ENCODE measurements around the gene TRMT1. TPM values are rescaled to one million over a fixed set of nuclear protein-coding genes. Genes with fewer than 3 reads are reported as not detected.

The TRMT1 gene
- total RNA-seq, 4 donors from 2014 or later, result 31.7 to 47.9 (median 45.0) TPM

- ATAC-seq (peak; percentile 0 to 2), DNase-seq (no peak)
- in situ Hi-C loops (cut with MboI; ENCODE audit: low sequenced_read_pairs in 4 of 4) (no loop called here), intact Hi-C loops (cut with DNase I; ENCODE audit: low total_unique reads) (loop anchor here (5.0 kb wide), 5 partner anchors 55 to 1410 kb away; partner anchors contain the start of gene JUNB)
- no peaks in the 10 kb centered on the region for H3K36me3 ChIP-seq
- H3K9me3 ChIP-seq, result no peaks in the 10 kb centered on the region
- H3K27ac ChIP-seq, result peak overlapping the region; percentile 96 to 99 (median 98)
- peaks cover 32 to 44% of the 10 kb centered on the region in 2 donors for H3K4me1 ChIP-seq
- peak overlapping the region; percentile 56 to 94 (median 91) for H3K4me3 ChIP-seq
- TF ChIP-seq, protein P1, sequence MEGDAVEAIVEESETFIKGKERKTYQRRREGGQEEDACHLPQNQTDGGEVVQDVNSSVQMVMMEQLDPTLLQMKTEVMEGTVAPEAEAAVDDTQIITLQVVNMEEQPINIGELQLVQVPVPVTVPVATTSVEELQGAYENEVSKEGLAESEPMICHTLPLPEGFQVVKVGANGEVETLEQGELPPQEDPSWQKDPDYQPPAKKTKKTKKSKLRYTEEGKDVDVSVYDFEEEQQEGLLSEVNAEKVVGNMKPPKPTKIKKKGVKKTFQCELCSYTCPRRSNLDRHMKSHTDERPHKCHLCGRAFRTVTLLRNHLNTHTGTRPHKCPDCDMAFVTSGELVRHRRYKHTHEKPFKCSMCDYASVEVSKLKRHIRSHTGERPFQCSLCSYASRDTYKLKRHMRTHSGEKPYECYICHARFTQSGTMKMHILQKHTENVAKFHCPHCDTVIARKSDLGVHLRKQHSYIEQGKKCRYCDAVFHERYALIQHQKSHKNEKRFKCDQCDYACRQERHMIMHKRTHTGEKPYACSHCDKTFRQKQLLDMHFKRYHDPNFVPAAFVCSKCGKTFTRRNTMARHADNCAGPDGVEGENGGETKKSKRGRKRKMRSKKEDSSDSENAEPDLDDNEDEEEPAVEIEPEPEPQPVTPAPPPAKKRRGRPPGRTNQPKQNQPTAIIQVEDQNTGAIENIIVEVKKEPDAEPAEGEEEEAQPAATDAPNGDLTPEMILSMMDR (IDR thresholded peaks at IDR 0.05 in 4 of 5, conservative IDR thresholded peaks at IDR 0.05 in 1 of 5), result no peak
- TF ChIP-seq POLR2A (IDR thresholded peaks at IDR 0.05), result no peak
- peaks cover 0 to 25% (median 14%) of the 10 kb centered on the region in 3 donors for H3K27me3 ChIP-seq
These were observed 35.9 kb upstream of the TRMT1 start for GRCh38 chr19:13152356-13152973.

- H3K4me3 ChIP-seq, result peak overlapping the region; percentile 86 to 94 (median 91)
- peak; percentile 59 to 64 for ATAC-seq
- H3K9me3 ChIP-seq, result no peaks in the 10 kb centered on the region
- peaks cover 31 to 44% of the 10 kb centered on the region in 2 donors for H3K4me1 ChIP-seq
- peak overlapping the region; percentile 96 to 99 (median 98) for H3K27ac ChIP-seq
- peak; percentile 95 to 98 for DNase-seq
- TF ChIP-seq, protein P1 (IDR thresholded peaks at IDR 0.05 in 4 of 5, conservative IDR thresholded peaks at IDR 0.05 in 1 of 5), result peak in 2 of 5 experiments; percentile 6 to 19
- TF ChIP-seq POLR2A (IDR thresholded peaks at IDR 0.05), result peak; percentile 96 to 98
- peaks cover 0 to 25% (median 14%) of the 10 kb centered on the region in 3 donors for H3K27me3 ChIP-seq
- in situ Hi-C loops (cut with MboI; ENCODE audit: low sequenced_read_pairs in 4 of 4), result no loop called here
- intact Hi-C loops (cut with DNase I; ENCODE audit: low total_unique reads), result loop anchor here (1.0 to 5.0 kb wide), 9 partner anchors 15 to 1411 kb away; partner anchors contain the start of gene JUNB
- H3K36me3 ChIP-seq, result peaks cover 0 to 4% of the 10 kb centered on the region in 2 donors
These were observed 35.2 kb upstream of the TRMT1 start for GRCh38 chr19:13151605-13152355.

DNA sequence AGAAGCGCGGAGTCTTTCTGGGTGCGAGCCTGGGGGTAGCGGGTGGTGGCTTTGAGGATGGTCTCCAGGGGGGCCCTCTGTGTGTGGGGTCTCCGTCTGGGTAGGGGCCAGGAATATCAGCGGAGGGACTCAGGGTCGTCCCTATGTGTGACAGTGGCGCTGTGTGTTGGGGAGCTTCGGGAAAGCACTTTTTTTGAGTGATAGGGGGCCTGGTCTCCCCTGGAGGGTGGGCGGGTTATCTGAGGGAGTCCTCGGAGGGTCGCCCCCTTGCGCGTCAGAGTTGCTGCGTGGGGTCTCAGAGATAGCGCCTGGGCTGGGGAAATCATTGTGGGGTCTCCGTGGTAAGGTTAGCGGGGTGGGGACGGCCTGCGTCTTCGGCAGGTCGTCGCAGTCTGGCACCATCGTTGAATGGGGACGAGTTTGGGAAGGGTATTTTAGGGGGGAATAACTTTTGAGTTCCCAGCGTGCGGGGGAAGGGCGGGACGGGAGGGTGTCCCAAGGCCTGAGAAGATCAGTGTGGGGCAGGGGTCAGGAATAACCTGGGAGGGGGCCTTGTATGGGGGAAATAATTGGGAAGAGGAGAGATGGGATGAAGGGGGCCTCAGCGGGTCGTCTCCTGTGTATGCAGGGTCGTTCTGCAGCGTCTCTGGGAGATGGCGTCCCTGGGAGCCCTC, 34.5 kb upstream of the TRMT1 start:
- TF ChIP-seq POLR2A (IDR thresholded peaks at IDR 0.05), result no peak
- TF ChIP-seq, protein P1 (IDR thresholded peaks at IDR 0.05 in 4 of 5, conservative IDR thresholded peaks at IDR 0.05 in 1 of 5), result no peak
- Histone ChIP-seq H3K36me3 (peaks cover 0 to 4% of the 10 kb centered on the region in 2 donors), H3K4me3 (peak overlapping the region; percentile 86 to 93 (median 91)), H3K4me1 (peaks cover 26 to 39% of the 10 kb centered on the region in 2 donors), H3K9me3 (no peaks in the 10 kb centered on the region), H3K27me3 (peaks cover 0 to 25% (median 14%) of the 10 kb centered on the region in 3 donors), H3K27ac (peak overlapping the region; percentile 96 to 99 (median 98))
- peak in 1 of 2 donors; percentile 36 for DNase-seq
- no peak for ATAC-seq
- in situ Hi-C loops (cut with MboI; ENCODE audit: low sequenced_read_pairs in 4 of 4), result no loop called here
- intact Hi-C loops (cut with DNase I; ENCODE audit: low total_unique reads), result loop anchor here (1.0 to 5.0 kb wide), 10 partner anchors 16 to 1411 kb away; partner anchors contain the start of genes JUNB and NACC1

DNA sequence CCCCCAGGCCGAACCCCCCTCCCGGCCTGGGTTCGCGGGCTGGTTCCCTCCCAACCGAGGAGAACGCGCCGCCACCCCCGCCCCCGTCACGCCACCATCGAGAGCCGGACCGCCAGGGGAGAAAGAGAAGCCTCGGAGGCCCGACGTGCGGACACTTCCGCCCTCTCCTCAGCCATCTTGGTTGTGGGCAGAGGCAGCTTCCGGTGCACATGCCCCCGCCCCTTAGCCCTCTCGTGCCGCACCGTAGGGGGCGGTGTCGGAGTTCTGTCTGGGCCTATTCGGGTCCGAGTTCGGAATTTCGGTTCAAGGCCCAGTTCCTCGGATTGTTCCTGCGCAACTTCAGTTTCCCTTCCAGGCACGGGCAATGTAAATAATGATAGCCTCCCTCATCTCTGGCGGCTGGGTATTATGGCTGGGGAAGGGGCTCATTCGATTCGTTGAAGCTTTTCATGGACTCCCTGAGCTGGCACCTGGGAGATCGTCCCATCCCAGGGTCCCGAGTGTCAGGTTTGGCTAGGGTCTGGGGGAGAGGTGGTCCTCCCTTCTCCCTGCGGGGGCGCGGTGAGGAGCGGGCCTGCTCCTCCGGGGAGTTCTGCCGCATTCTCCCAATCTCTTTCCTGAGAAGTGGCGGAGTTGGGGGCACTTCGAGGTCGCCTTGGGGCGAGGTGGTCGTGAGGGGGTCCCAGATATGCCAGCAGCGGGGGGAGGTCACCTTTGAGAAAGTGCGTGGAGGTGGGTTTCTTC, 33.8 kb upstream of the TRMT1 start, which contains the start of the genes IER2 and STX10:
TSS of gene IER2 (plus strand) at position 225 of the 744 bp plus-strand sequence. CDS start 2,776 bp downstream, outside the sequence.
TSS of gene STX10 (minus strand) at position 189 of the 744 bp plus-strand sequence. CDS start 202 bp downstream, outside the sequence.
- intact Hi-C loops (cut with DNase I; ENCODE audit: low total_unique reads), result loop anchor here (1.0 to 5.0 kb wide), 9 partner anchors 16 to 1412 kb away; partner anchors contain the start of genes JUNB and NACC1
- in situ Hi-C loops (cut with MboI; ENCODE audit: low sequenced_read_pairs in 4 of 4), result no loop called here
- peak within 1 kb of the TSS; percentile 96 to 99 (median 98) for H3K27ac ChIP-seq
- TF ChIP-seq, protein P1 (IDR thresholded peaks at IDR 0.05 in 4 of 5, conservative IDR thresholded peaks at IDR 0.05 in 1 of 5), result peak; percentile 38 to 74 (median 68)
- peak; percentile 84 for TF ChIP-seq POLR2A (IDR thresholded peaks at IDR 0.05)
- no peaks in the 10 kb centered on the region for H3K9me3 ChIP-seq
- ATAC-seq, result peak; percentile 67 to 68
- H3K4me3 ChIP-seq, result peak within 1 kb of the TSS; percentile 86 to 93 (median 91)
- DNase-seq, result peak; percentile 93 to 94
- peaks cover 0 to 18% (median 7%) of the 10 kb centered on the region in 3 donors for H3K27me3 ChIP-seq
- peaks cover 0 to 6% of the 10 kb centered on the region in 2 donors for H3K36me3 ChIP-seq
- H3K4me1 ChIP-seq, result peaks cover 26 to 32% of the 10 kb centered on the region in 2 donors
